Measurements from ENCODE around the gene KLRC2. TPM values are rescaled to one million over a fixed set of nuclear protein-coding genes. Genes with fewer than 3 reads are reported as not detected.
"Not testable (repeated sequence)": the region's sequence is repeated elsewhere in the genome, so short reads cannot be mapped to it uniquely, and the experiment has no call there.

KLRC2 gene
- total RNA-seq, 3 donors from 2014 or later, result 0.47 to 0.94 (median 0.71) TPM

- H3K4me3 Mint-ChIP-seq; H3K9me3 Mint-ChIP-seq; H3K36me3 Mint-ChIP-seq (ENCODE audit: insufficient read depth); DNase-seq; H3K27me3 Mint-ChIP-seq (ENCODE audit: low read depth); H3K4me1 Mint-ChIP-seq (ENCODE audit: low read depth): not testable (repeated sequence)
- peak in 1 of 2 donors; percentile 72 for ATAC-seq
These were observed 5.2 kb downstream of the KLRC2 start for GRCh38 chr12:10430623-10431022.

- H3K4me3 Mint-ChIP-seq; H3K27me3 Mint-ChIP-seq (ENCODE audit: low read depth); H3K4me1 Mint-ChIP-seq (ENCODE audit: low read depth); ATAC-seq; DNase-seq; H3K36me3 Mint-ChIP-seq (ENCODE audit: insufficient read depth); H3K9me3 Mint-ChIP-seq: not testable (repeated sequence)
These were observed 9.9 kb downstream of the KLRC2 start for GRCh38 chr12:10425938-10426337.

GRCh38 chr12:10424260-10424899 lies 11.4 kb downstream of the KLRC2 start:
- peak in 1 of 2 donors; percentile 38 for ATAC-seq
- not testable (repeated sequence) for H3K27me3 Mint-ChIP-seq (ENCODE audit: low read depth)

GRCh38 chr12:10422159-10422558 lies 13.7 kb downstream of the KLRC2 start:
- not testable (repeated sequence) for H3K27me3 Mint-ChIP-seq (ENCODE audit: low read depth); H3K4me1 Mint-ChIP-seq (ENCODE audit: low read depth); DNase-seq; H3K4me3 Mint-ChIP-seq; H3K36me3 Mint-ChIP-seq (ENCODE audit: insufficient read depth); H3K9me3 Mint-ChIP-seq
- ATAC-seq, result peak; percentile 43 to 59

More at GRCh38 chr12:10424260-10424899, 11.4 kb downstream of the KLRC2 start:
- not testable (repeated sequence) for DNase-seq; H3K36me3 Mint-ChIP-seq (ENCODE audit: insufficient read depth); H3K9me3 Mint-ChIP-seq; H3K4me3 Mint-ChIP-seq; H3K4me1 Mint-ChIP-seq (ENCODE audit: low read depth)

- not testable (repeated sequence) for H3K4me1 Mint-ChIP-seq (ENCODE audit: low read depth); H3K9me3 Mint-ChIP-seq; H3K4me3 Mint-ChIP-seq; H3K27me3 Mint-ChIP-seq (ENCODE audit: low read depth); H3K36me3 Mint-ChIP-seq (ENCODE audit: insufficient read depth); DNase-seq
- peak in 1 of 2 donors; percentile 35 for ATAC-seq
These were observed 15.5 kb downstream of the KLRC2 start, which contains the start of gene KLRC3 for GRCh38 chr12:10420334-10420733. KLRC3 (minus strand) TSS chr12:10420595; CDS start chr12:10420550, 45 bp downstream.

- peak in 1 of 2 donors; percentile 68 for ATAC-seq
These were observed 26.4 kb downstream of the KLRC2 start, which contains the start of gene KLRC4 for GRCh38 chr12:10409392-10409791. KLRC4 (minus strand) TSS chr12:10409757; CDS start chr12:10409575, 182 bp downstream.

DNA sequence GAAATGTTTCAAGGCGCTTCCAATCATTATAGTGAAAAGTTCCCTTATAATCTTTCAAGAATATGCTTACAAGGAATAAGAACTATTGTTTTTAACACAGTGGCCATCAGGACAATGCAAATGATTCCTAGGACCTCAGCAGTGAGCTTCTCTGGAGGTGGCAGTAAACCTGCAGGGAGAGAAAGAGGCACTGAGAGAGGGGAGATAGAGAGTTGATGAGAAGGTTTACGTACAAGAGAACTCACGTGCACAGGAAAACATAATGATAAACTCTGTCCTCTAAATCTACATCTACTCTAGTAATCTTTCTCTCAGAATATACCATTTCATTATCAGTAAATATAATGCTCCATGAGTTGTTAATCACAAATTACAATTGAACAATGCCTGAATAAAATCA lies 27.0 kb downstream of the KLRC2 start:
- H3K4me3 Mint-ChIP-seq, result peak overlapping the region; percentile 66
- ATAC-seq, result no peak
- peaks cover 7% of the 10 kb centered on the region for H3K27me3 Mint-ChIP-seq (ENCODE audit: low read depth)
- H3K9me3 Mint-ChIP-seq, result peaks cover 3% of the 10 kb centered on the region
- H3K4me1 Mint-ChIP-seq (ENCODE audit: low read depth), result no peaks in the 10 kb centered on the region
- DNase-seq, result no peak
- H3K36me3 Mint-ChIP-seq (ENCODE audit: insufficient read depth), result no peaks in the 10 kb centered on the region

More at GRCh38 chr12:10409392-10409791, 26.4 kb downstream of the KLRC2 start, which contains the start of gene KLRC4:
- Mint-ChIP-seq H3K36me3 (ENCODE audit: insufficient read depth) (no peaks in the 10 kb centered on the region), H3K4me3 (peak within 1 kb of the TSS; percentile 66), H3K4me1 (ENCODE audit: low read depth) (no peaks in the 10 kb centered on the region), H3K9me3 (peaks cover 3% of the 10 kb centered on the region), H3K27me3 (ENCODE audit: low read depth) (peaks cover 7% of the 10 kb centered on the region)
- no peak for DNase-seq

- Mint-ChIP-seq H3K9me3 (peaks cover 3% of the 10 kb centered on the region), H3K4me1 (ENCODE audit: low read depth) (no peaks in the 10 kb centered on the region), H3K4me3 (peak overlapping the region; percentile 61), H3K27me3 (ENCODE audit: low read depth) (peaks cover 3% of the 10 kb centered on the region), H3K36me3 (ENCODE audit: insufficient read depth) (no peaks in the 10 kb centered on the region)
- DNase-seq (no peak), ATAC-seq (peak; percentile 14 to 18)
These were observed 29.1 kb downstream of the KLRC2 start for GRCh38 chr12:10406725-10407124.

DNA sequence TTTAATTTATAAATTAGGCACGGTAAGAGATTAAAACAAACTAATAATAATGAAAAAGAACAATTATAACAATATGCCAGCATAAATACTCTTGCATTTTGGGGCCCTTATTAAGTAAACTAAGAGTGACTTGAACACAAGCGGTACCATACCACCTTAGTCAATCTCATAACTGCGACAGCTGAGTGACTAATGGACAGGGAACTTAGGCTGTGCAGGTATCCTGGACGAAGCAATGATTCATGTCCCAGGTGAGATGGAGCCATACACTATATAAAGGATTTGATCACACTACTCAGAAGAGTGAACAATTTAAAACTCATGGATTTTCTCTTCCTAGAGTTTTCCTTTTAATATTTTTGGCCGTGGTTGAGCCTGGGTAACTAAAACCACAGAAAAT lies 30.5 kb downstream of the KLRC2 start:
- DNase-seq (no peak), ATAC-seq (peak in 1 of 2 donors; percentile 56)
- peaks cover 6% of the 10 kb centered on the region for H3K27me3 Mint-ChIP-seq (ENCODE audit: low read depth)
- peak overlapping the region; percentile 10 for H3K4me3 Mint-ChIP-seq
- no peaks in the 10 kb centered on the region for H3K36me3 Mint-ChIP-seq (ENCODE audit: insufficient read depth)
- peaks cover 3% of the 10 kb centered on the region for H3K9me3 Mint-ChIP-seq
- no peaks in the 10 kb centered on the region for H3K4me1 Mint-ChIP-seq (ENCODE audit: low read depth)

GRCh38 chr12:10404798-10405197 lies 31.0 kb downstream of the KLRC2 start:
- peaks cover 10% of the 10 kb centered on the region for H3K27me3 Mint-ChIP-seq (ENCODE audit: low read depth)
- DNase-seq (no peak), ATAC-seq (no peak)
- H3K36me3 Mint-ChIP-seq (ENCODE audit: insufficient read depth), result no peaks in the 10 kb centered on the region
- H3K4me3 Mint-ChIP-seq, result peak overlapping the region; percentile 10
- peaks cover 3% of the 10 kb centered on the region for H3K9me3 Mint-ChIP-seq
- peaks cover 1% of the 10 kb centered on the region for H3K4me1 Mint-ChIP-seq (ENCODE audit: low read depth)

DNA sequence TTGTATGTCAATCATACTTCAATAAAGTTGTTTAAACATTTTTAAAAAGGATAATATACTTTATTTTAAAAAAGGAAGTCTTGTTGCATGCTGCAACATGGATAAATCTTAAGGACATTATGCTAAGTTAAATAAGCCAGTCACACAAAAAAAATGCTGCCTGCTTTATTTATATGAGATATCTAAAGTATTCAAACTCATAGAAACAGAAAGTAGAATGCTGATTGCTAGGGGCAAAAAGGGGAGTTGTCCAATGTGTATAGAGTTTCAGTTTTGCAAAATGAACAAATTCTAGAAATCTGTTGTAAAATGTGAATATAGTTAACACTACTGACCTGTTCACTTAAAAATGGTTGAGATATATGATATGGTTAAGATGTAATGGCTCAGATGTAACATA lies 35.0 kb downstream of the KLRC2 start:
- peaks cover 12% of the 10 kb centered on the region for H3K27me3 Mint-ChIP-seq (ENCODE audit: low read depth)
- no peaks in the 10 kb centered on the region for H3K36me3 Mint-ChIP-seq (ENCODE audit: insufficient read depth)
- DNase-seq (no peak), ATAC-seq (no peak)
- H3K4me3 Mint-ChIP-seq, result peak overlapping the region; percentile 16
- H3K9me3 Mint-ChIP-seq, result peaks cover 3% of the 10 kb centered on the region
- H3K4me1 Mint-ChIP-seq (ENCODE audit: low read depth), result peaks cover 7% of the 10 kb centered on the region

DNA sequence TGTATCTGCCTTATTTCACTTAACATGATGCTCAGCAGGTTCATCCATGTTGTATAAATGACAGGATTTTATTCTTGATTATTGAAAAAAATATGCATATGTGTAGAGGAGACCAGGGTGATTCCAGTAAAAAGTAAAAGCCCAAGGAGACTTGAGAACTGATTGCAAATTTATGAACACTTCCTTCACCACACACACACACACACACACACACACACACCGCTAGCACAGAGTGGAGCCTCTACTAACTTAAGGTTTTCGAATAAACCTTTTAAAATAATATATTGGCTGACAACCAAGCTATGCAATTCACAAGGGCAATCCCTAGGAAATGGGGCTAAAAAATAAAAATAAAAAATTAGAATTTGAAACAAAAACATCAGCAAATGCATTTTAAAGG lies 37.6 kb downstream of the KLRC2 start:
- ATAC-seq (no peak), DNase-seq (no peak)
- Mint-ChIP-seq H3K4me3 (peak overlapping the region; percentile 32), H3K4me1 (ENCODE audit: low read depth) (peaks cover 15% of the 10 kb centered on the region), H3K9me3 (no peaks in the 10 kb centered on the region), H3K36me3 (ENCODE audit: insufficient read depth) (no peaks in the 10 kb centered on the region), H3K27me3 (ENCODE audit: low read depth) (peaks cover 15% of the 10 kb centered on the region)

DNA sequence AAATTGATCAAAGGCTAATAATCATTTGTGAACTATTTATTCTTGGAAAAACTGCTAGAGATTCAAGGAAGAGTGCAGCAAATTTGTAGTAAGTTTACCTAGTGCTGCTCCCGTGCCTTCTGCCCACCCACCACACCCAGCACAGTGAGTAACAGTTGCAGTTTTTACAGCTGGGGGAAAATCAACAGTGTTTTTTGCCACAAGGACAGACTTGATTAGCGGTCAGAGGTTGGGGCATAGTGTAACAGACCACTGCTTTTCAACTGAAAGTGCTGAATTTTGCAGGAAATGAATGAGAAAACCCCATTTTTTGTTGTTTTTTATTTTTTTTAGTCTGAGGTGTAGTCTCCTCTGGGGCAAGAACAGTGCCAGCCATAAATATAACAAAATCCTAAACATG lies 38.5 kb downstream of the KLRC2 start:
- Mint-ChIP-seq H3K27me3 (ENCODE audit: low read depth) (peaks cover 15% of the 10 kb centered on the region), H3K4me1 (ENCODE audit: low read depth) (peaks cover 19% of the 10 kb centered on the region), H3K36me3 (ENCODE audit: insufficient read depth) (no peaks in the 10 kb centered on the region), H3K4me3 (peak overlapping the region; percentile 16), H3K9me3 (no peaks in the 10 kb centered on the region)
- ATAC-seq (peak; percentile 44 to 61), DNase-seq (no peak)

DNA sequence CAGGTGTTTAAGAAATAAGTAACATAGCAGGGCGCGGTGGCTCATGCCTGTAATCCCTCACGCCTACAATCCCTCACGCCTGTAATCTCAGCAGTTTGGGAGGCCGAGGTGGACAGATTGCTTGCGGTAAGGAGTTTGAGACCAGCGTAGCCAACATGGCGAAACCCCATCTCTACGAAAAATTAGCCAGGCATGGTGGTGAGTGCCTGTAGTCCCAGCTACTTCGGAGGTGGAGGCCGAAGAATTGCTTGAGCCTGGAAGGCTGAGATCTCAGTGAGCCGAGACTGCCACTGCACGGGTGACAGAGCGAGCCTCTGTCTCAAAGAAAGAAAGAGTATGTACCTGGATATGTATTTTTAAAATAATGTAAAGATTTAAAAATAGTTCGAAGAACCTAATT lies 39.6 kb downstream of the KLRC2 start:
- not testable (repeated sequence) for H3K9me3 Mint-ChIP-seq; DNase-seq; H3K4me3 Mint-ChIP-seq; H3K36me3 Mint-ChIP-seq (ENCODE audit: insufficient read depth); ATAC-seq
- Mint-ChIP-seq H3K27me3 (ENCODE audit: low read depth) (peaks cover 15% of the 10 kb centered on the region), H3K4me1 (ENCODE audit: low read depth) (peaks cover 24% of the 10 kb centered on the region)

- Mint-ChIP-seq H3K36me3 (ENCODE audit: insufficient read depth) (no peaks in the 10 kb centered on the region), H3K27me3 (ENCODE audit: low read depth) (peaks cover 13% of the 10 kb centered on the region), H3K4me3 (peak overlapping the region; percentile 47), H3K4me1 (ENCODE audit: low read depth) (peaks cover 24% of the 10 kb centered on the region), H3K9me3 (no peaks in the 10 kb centered on the region)
- DNase-seq (no peak), ATAC-seq (peak; percentile 51 to 54)
These were observed 40.3 kb downstream of the KLRC2 start for GRCh38 chr12:10395390-10395998.
